GM18858 (cell line): ENCODE measurements around the gene SLC26A4.

ENCODE experiments used
- ATAC-seq: cut with Tn5 transposase; IDR thresholded peaks from one replicate; pipeline ENCODE4 v1.9.1; 2021; ENCODE audit not compliant: unreplicated experiment

SLC26A4 gene

GRCh38 chr7:107659666-107660065 lies 962 bp upstream of the SLC26A4 start:
- no peak for ATAC-seq

- ATAC-seq, result no peak
Observed at GRCh38 chr7:107661081-107661864, 645 bp downstream of the SLC26A4 start.

- no peak for ATAC-seq
Observed at GRCh38 chr7:107661865-107662379, 1.3 kb downstream of the SLC26A4 start.

GRCh38 chr7:107663196-107663595 lies 2.6 kb downstream of the SLC26A4 start:
- ATAC-seq, result no peak

GRCh38 chr7:107666790-107667189 lies 6.2 kb downstream of the SLC26A4 start:
- no peak for ATAC-seq

- ATAC-seq, result no peak
Observed at GRCh38 chr7:107667341-107667740, 6.7 kb downstream of the SLC26A4 start.

GRCh38 chr7:107668296-107668695 lies 7.7 kb downstream of the SLC26A4 start:
- ATAC-seq, result no peak

GRCh38 chr7:107672183-107672582 lies 11.6 kb downstream of the SLC26A4 start:
- no peak for ATAC-seq

GRCh38 chr7:107676249-107676648 lies 15.6 kb downstream of the SLC26A4 start:
- no peak for ATAC-seq

- ATAC-seq, result no peak
Observed at GRCh38 chr7:107678110-107678753, 17.6 kb downstream of the SLC26A4 start.

- no peak for ATAC-seq
Observed at GRCh38 chr7:107680478-107680877, 19.9 kb downstream of the SLC26A4 start.

GRCh38 chr7:107682886-107683285 lies 22.3 kb downstream of the SLC26A4 start:
- no peak for ATAC-seq

- no peak for ATAC-seq
Observed at GRCh38 chr7:107684287-107684686, 23.7 kb downstream of the SLC26A4 start.

- ATAC-seq, result no peak
Observed at GRCh38 chr7:107684947-107685463, 24.4 kb downstream of the SLC26A4 start.

GRCh38 chr7:107686816-107687387 lies 26.3 kb downstream of the SLC26A4 start:
- ATAC-seq, result no peak

- no peak for ATAC-seq
Observed at GRCh38 chr7:107687656-107688055, 27.0 kb downstream of the SLC26A4 start.

- no peak for ATAC-seq
Observed at GRCh38 chr7:107689553-107689952, 28.9 kb downstream of the SLC26A4 start.

- ATAC-seq, result no peak
Observed at GRCh38 chr7:107690084-107690483, 29.5 kb downstream of the SLC26A4 start.

- ATAC-seq, result no peak
Observed at GRCh38 chr7:107690611-107691010, 30.0 kb downstream of the SLC26A4 start.

- no peak for ATAC-seq
Observed at GRCh38 chr7:107691716-107692115, 31.1 kb downstream of the SLC26A4 start.

GRCh38 chr7:107692501-107692900 lies 31.9 kb downstream of the SLC26A4 start:
- ATAC-seq, result no peak

- no peak for ATAC-seq
Observed at GRCh38 chr7:107693396-107693795, 32.8 kb downstream of the SLC26A4 start.
